HCT116 (cell line): Measurements from ENCODE around the gene NTN3. TPM values are rescaled to one million over a fixed set of nuclear protein-coding genes. Genes with fewer than 3 reads are reported as not detected.

Experiments used
- ATAC-seq: fragments of 200-7000 bp; cut with Tn5 transposase; 2 replicates; pipeline ENCODE4 v1.9.1; 2020; ENCODE audit warnings: mild to moderate bottlenecking, moderate library complexity
- BruUV-seq: library from RNA; stranded (reverse); fragments of 400-500 nt; replicated peaks from 2 replicates; lab custom pipeline; 2021; lab: Mats Ljungman, UMichigan
- CTCF ChIA-PET: fragments of 300-600 bp; sonication (Branson Sonifier 250); formaldehyde crosslinking; loops from one replicate; lab custom pipeline; 2021; ENCODE audit warnings: antibody characterized with exemption; lab: Charles Lee
- POLR2A ChIA-PET: fragments of 300-600, 350-600 bp; sonication (Branson Sonifier 250); formaldehyde crosslinking; loops from one replicate; lab custom pipeline; 2021; ENCODE audit warnings: antibody characterized with exemption; lab: Charles Lee
- RAD21 ChIA-PET, 2 experiments: fragments of 300-600 bp; sonication (Branson Sonifier 250); formaldehyde crosslinking; loops; one replicate each; lab custom pipeline; 2023; ENCODE audit warnings: low total read pairs in 2 of 2; ENCODE audit not compliant: uncharacterized antibody in 2 of 2, unreplicated experiment in 2 of 2, low non-redundant PET in 1 of 2; lab: Charles Lee
- DNase-seq: peaks from one replicate; pipeline ENCODE4 v3.0.0-alpha.2; 2010; ENCODE audit warnings: low read depth, low spot score
- H2AFZ ChIP-seq: fragments of 200-600 bp; shearing (Covaris generic), sonication (generic); 2 replicates; pipeline ENCODE4 v1.6.1; 2017; ENCODE audit warnings: low read depth, mixed run types, mixed read lengths, antibody characterized with exemption, low read length; ENCODE audit not compliant: poor library complexity, severe bottlenecking
- H3K27ac ChIP-seq: 2 replicates; pipeline ENCODE4 v1.5.1; 2012; ENCODE audit warnings: low read depth, low read length
- H3K27me3 ChIP-seq: fragments of 200-600 bp; sonication (generic); 2 replicates; pipeline ENCODE4 v1.6.1; 2016; ENCODE audit warnings: mixed run types, low read length, mixed read lengths; ENCODE audit not compliant: insufficient read depth
- H3K36me3 ChIP-seq, 2 experiments: fragments of 200-500 bp in 1 of 2; fragments of 200-600 bp in 1 of 2; sonication (Bioruptor generic) in 1 of 2; sonication (generic) in 1 of 2; 2 replicates each; pipeline versions ENCODE4 v1.5.1 to v1.6.1; 2014 to 2016; ENCODE audit warnings: low read length in 2 of 2, inconsistent platforms in 1 of 2, mixed read lengths in 1 of 2, mixed run types in 1 of 2; ENCODE audit not compliant: insufficient read depth in 2 of 2, control insufficient read depth in 1 of 2
- H3K4me1 ChIP-seq, 2 experiments: fragments of 200-600 bp in 1 of 2; sonication (generic) in 1 of 2; 2 replicates each; pipeline versions ENCODE4 v1.5.1 to v1.6.1; 2012 to 2017; ENCODE audit warnings: low read length in 2 of 2, inconsistent platforms in 1 of 2, mild to moderate bottlenecking in 1 of 2, mixed read lengths in 1 of 2, mixed run types in 1 of 2, moderate library complexity in 1 of 2; ENCODE audit not compliant: insufficient read depth in 2 of 2, control insufficient read depth in 1 of 2
- H3K4me2 ChIP-seq: fragments of 200-600 bp; sonication (generic); 2 replicates; pipeline ENCODE4 v1.6.1; 2017; ENCODE audit warnings: mixed run types, low read length, mixed read lengths
- H3K4me3 ChIP-seq, 2 experiments: fragments of 200-600 bp in 1 of 2; sonication (generic) in 1 of 2; replicated peaks in 1 of 2; 2 replicates each; pipeline ENCODE4 v1.5.1; 2011 to 2016; ENCODE audit warnings: low read length in 2 of 2, control low read depth in 1 of 2, low read depth in 1 of 2, mild to moderate bottlenecking in 1 of 2, mixed read lengths in 1 of 2, mixed run types in 1 of 2
- H3K79me2 ChIP-seq: fragments of 200-600 bp; sonication (generic); 2 replicates; pipeline ENCODE4 v1.6.1; 2017; ENCODE audit warnings: mild to moderate bottlenecking, mixed run types, low read length, moderate library complexity, mixed read lengths; ENCODE audit not compliant: insufficient read depth
- H3K9ac ChIP-seq: fragments of 200-600 bp; sonication (generic); 2 replicates; pipeline ENCODE4 v1.6.1; 2016; ENCODE audit warnings: low read length, mixed read lengths
- H3K9me2 ChIP-seq: fragments of 200-600 bp; sonication (generic), shearing (Covaris generic); 2 replicates; pipeline ENCODE4 v1.6.1; 2017; ENCODE audit warnings: mixed run types, mild to moderate bottlenecking, moderate library complexity; ENCODE audit not compliant: insufficient read depth
- H3K9me3 ChIP-seq, 2 experiments: fragments of 200-500 bp in 1 of 2; fragments of 200-600 bp in 1 of 2; sonication (Bioruptor generic) in 1 of 2; sonication (generic) in 1 of 2; 2 replicates each; pipeline ENCODE4 v1.6.1; 2014 to 2017; ENCODE audit warnings: low read length in 2 of 2, mixed read lengths in 2 of 2, inconsistent platforms in 1 of 2, low read depth in 1 of 2, mild to moderate bottlenecking in 1 of 2, mixed run types in 1 of 2, moderate library complexity in 1 of 2; ENCODE audit not compliant: control insufficient read depth in 1 of 2, insufficient read depth in 1 of 2
- H4K20me1 ChIP-seq: fragments of 200-600 bp; sonication (generic), shearing (Covaris generic); 2 replicates; pipeline ENCODE4 v1.6.1; 2017; ENCODE audit warnings: mixed run types, mild to moderate bottlenecking, moderate library complexity; ENCODE audit not compliant: insufficient read depth
- CEBPB ChIP-seq: IDR thresholded peaks from 2 replicates; pipeline ENCODE4 v1.6.1; 2012; ENCODE audit warnings: low read depth
- CTCF ChIP-seq, 3 experiments: fragments of 200-600 bp in 1 of 3; sonication (generic) in 1 of 3; IDR thresholded peaks in 2 of 3; conservative IDR thresholded peaks in 1 of 3; 2 replicates each; pipeline ENCODE4 v1.5.1; 2012 to 2017; ENCODE audit warnings: low read depth in 2 of 3, low read length in 2 of 3, antibody characterized with exemption in 1 of 3, borderline replicate concordance in 1 of 3, control low read depth in 1 of 3, mild to moderate bottlenecking in 1 of 3, mixed read lengths in 1 of 3, mixed run types in 1 of 3, moderate library complexity in 1 of 3; ENCODE audit not compliant: insufficient read depth in 1 of 3
- POLR2A ChIP-seq: IDR thresholded peaks from 2 replicates; pipeline ENCODE4 v1.7.0; 2011; ENCODE audit warnings: borderline replicate concordance; ENCODE audit not compliant: insufficient read depth, insufficient read length; ENCODE audit errors: extremely low read depth
- POLR2AphosphoS5 ChIP-seq: IDR thresholded peaks from 2 replicates; pipeline ENCODE4 v1.6.1; 2011; ENCODE audit warnings: mild to moderate bottlenecking, low read depth, low read length, moderate library complexity
- SRF ChIP-seq: IDR thresholded peaks from 2 replicates; pipeline ENCODE4 v1.6.1; 2012; ENCODE audit warnings: low read depth
- YY1 ChIP-seq: IDR thresholded peaks from 2 replicates; pipeline ENCODE4 v1.6.1; 2011; ENCODE audit warnings: low read length, low read depth, moderate library complexity, mild to moderate bottlenecking; ENCODE audit not compliant: insufficient replicate concordance; ENCODE audit errors: extremely low read depth
- ZFX ChIP-seq: fragments of 450-650 bp; IDR thresholded peaks from 2 replicates; pipeline ENCODE4 v1.6.1; 2017
- intact Hi-C: fragments of 100-400 bp; cut with micrococcal nuclease; formaldehyde crosslinking; loops from 2 replicates; pipeline ENCODE4 v1.10.0; 2022
- total RNA-seq: library from RNA; stranded (reverse); gene quantifications from one replicate; pipeline ENCODE4 v1.2.1, GENCODE V29; 2021; ENCODE audit not compliant: unreplicated experiment

The NTN3 gene
- total RNA-seq, 1 experiment from 2014 or later, result 0.30 TPM

DNA sequence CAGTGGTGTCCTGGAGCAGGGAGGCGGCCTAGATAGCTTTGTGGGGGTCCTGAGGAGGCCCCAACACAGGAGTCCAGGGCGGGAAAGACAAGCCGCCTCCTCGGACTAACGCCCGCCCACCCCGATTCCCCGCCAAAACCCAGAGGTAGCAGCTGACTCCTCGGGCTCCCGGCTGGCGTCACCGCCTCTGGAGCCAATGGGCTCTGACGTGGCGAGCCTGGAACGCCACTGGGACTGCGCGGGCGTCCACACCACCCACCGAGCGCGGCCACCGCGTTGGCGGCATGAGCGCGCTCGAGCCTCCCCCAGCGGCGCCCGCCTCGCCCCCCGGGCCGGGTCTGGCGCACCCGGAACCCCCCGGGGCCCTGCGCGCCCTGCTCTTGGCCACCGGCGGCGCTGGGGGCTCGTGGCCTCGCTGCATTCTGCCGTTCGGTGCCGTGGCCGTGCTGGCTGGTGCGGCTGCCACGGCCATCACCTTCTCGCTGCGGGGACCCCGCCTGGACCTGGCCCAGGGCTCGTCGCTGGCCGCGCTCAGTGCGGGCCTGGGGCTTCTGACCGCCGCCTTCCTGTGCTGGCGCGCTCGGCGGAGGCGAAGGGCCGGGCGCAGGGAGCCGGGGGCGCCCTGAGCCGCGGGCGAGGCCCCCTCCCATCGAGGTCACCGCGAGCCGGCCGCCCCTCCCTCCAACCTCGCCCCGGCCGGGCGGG lies 3.4 kb upstream of the NTN3 start:
- intact Hi-C loops, result no loop called here
- peak overlapping the region; percentile 95 for H3K4me2 ChIP-seq
- ChIA-PET CTCF (no interaction called here), RAD21 (interaction anchor here in 1 of 2 experiments (0.7 kb wide), 1 partner anchor 119 kb away, joined by 5 read pairs; no protein-coding TSS in a partner anchor), POLR2A (interaction anchor here (2.1 kb wide), 1 partner anchor 8 kb away, joined by 9 read pairs; the partner anchor contains the start of gene TEDC2)
- BruUV-seq, result no TSS peak
- DNase-seq (peak; percentile 41), ATAC-seq (peak; percentile 83)
- H3K4me3 ChIP-seq, result peak overlapping the region; percentile 39 to 61
- H3K27ac ChIP-seq, result peak overlapping the region; percentile 81
- no peaks in the 10 kb centered on the region for H4K20me1 ChIP-seq
- no peaks in the 10 kb centered on the region for H3K27me3 ChIP-seq
- TF ChIP-seq ZFX (peak; percentile 59; the same call in 1 of the 2 replicates), SRF (no peak), YY1 (no peak), POLR2A (peak; percentile 51), CTCF (IDR thresholded peaks at IDR 0.05 in 2 of 3, conservative IDR thresholded peaks at IDR 0.05 in 1 of 3; ENCODE audit: borderline replicate concordance in 1 of 3, insufficient read depth in 1 of 3, low read depth in 2 of 3, low read length in 2 of 3) (peak in 2 of 3 experiments; percentile 2 to 11; a peak in 1 of 6 replicates), POLR2AphosphoS5 (peak; percentile 82), CEBPB (no peak)
- peak overlapping the region; percentile 83 for H3K9ac ChIP-seq
- no peaks in the 10 kb centered on the region for H3K36me3 ChIP-seq
- H2AFZ ChIP-seq, result no peak overlapping the region
- no peaks in the 10 kb centered on the region for H3K79me2 ChIP-seq
- peaks cover 25 to 46% of the 10 kb centered on the region in 2 experiments for H3K4me1 ChIP-seq
- no peaks in the 10 kb centered on the region for H3K9me2 ChIP-seq
- H3K9me3 ChIP-seq, result no peaks in the 10 kb centered on the region
